Measurements from ENCODE around the gene TNPO3. TPM values are rescaled to one million over a fixed set of nuclear protein-coding genes. Genes with fewer than 3 reads are reported as not detected.
"Not testable (repeated sequence)": the region's sequence is repeated elsewhere in the genome, so short reads cannot be mapped to it uniquely, and the experiment has no call there.

TNPO3 gene
- total and polyA plus RNA-seq, 2 experiments from 2014 or later: 21.8 to 31.1 TPM

DNA sequence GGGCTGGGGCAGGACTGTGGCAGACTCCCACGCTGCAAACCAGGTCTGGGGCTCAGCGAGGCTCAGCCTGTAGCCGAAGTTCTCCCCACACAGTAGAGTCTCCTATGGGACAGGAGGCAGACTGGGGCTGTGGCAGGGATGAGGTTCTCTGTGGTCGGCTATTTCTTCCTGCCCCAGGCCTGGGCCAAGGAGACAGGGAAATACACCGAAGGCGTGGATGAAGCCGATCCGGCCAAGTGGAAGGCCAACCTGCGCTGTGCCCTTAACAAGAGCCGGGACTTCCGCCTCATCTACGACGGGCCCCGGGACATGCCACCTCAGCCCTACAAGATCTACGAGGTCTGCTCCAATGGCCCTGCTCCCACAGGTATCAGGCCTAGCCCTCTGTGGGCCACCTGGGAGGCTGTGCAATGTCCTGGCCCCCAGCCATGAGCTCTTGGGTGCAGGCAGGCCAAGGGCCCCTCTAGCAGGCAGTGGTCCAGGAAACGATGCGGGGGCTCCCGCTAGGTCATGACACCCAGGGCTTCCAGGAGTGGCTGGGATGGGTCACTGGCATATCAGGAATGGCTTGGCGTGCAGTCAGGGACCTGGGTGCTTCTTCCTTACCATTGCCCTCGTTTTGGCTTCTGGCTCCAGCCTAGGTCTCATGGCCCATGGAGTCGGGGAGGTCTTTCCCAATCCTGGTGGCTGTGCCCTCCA, 109.1 kb downstream of the TNPO3 start:
- TF ChIP-seq, protein P1, sequence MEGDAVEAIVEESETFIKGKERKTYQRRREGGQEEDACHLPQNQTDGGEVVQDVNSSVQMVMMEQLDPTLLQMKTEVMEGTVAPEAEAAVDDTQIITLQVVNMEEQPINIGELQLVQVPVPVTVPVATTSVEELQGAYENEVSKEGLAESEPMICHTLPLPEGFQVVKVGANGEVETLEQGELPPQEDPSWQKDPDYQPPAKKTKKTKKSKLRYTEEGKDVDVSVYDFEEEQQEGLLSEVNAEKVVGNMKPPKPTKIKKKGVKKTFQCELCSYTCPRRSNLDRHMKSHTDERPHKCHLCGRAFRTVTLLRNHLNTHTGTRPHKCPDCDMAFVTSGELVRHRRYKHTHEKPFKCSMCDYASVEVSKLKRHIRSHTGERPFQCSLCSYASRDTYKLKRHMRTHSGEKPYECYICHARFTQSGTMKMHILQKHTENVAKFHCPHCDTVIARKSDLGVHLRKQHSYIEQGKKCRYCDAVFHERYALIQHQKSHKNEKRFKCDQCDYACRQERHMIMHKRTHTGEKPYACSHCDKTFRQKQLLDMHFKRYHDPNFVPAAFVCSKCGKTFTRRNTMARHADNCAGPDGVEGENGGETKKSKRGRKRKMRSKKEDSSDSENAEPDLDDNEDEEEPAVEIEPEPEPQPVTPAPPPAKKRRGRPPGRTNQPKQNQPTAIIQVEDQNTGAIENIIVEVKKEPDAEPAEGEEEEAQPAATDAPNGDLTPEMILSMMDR (IDR thresholded peaks at IDR 0.05; ENCODE audit: low read depth, low read length): no peak
- Histone ChIP-seq H3K27ac (no peak overlapping the region), H3K36me3 (no peaks in the 10 kb centered on the region), H3K4me3 (no peak overlapping the region), H3K9me3 (ENCODE audit: low read depth) (no peaks in the 10 kb centered on the region), H3K4me1 (ENCODE audit: low read depth) (no peaks in the 10 kb centered on the region), H3K27me3 (peaks cover 16% of the 10 kb centered on the region)
- no peak for DNase-seq (ENCODE audit: low read depth in 1 of 2, low spot score in 1 of 2)

- no peak for DNase-seq (ENCODE audit: low read depth in 1 of 2, low spot score in 1 of 2)
- H3K9me3 ChIP-seq (ENCODE audit: low read depth): no peaks in the 10 kb centered on the region
- no peak overlapping the region for H3K27ac ChIP-seq
- no peaks in the 10 kb centered on the region for H3K36me3 ChIP-seq
- TF ChIP-seq, protein P1 (IDR thresholded peaks at IDR 0.05; ENCODE audit: low read depth, low read length): no peak
- peaks cover 27% of the 10 kb centered on the region for H3K27me3 ChIP-seq
- H3K4me3 ChIP-seq: no peak overlapping the region
- no peaks in the 10 kb centered on the region for H3K4me1 ChIP-seq (ENCODE audit: low read depth)
Measured at GRCh38 chr7:128944487-128945236, 110.2 kb downstream of the TNPO3 start.

- not testable (repeated sequence) for H3K27ac ChIP-seq; H3K4me3 ChIP-seq; H3K36me3 ChIP-seq; H3K9me3 ChIP-seq (ENCODE audit: low read depth); H3K4me1 ChIP-seq (ENCODE audit: low read depth); DNase-seq (ENCODE audit: low read depth in 1 of 2, low spot score in 1 of 2)
- H3K27me3 ChIP-seq: peaks cover 41% of the 10 kb centered on the region
Measured at GRCh38 chr7:128943251-128943650, 111.7 kb downstream of the TNPO3 start.

GRCh38 chr7:128941946-128942526, 112.9 kb downstream of the TNPO3 start:
- Histone ChIP-seq H3K27me3 (peaks cover 53% of the 10 kb centered on the region), H3K4me1 (ENCODE audit: low read depth) (no peaks in the 10 kb centered on the region), H3K36me3 (no peaks in the 10 kb centered on the region), H3K27ac (no peak overlapping the region), H3K9me3 (ENCODE audit: low read depth) (no peaks in the 10 kb centered on the region), H3K4me3 (no peak overlapping the region)
- no peak for DNase-seq (ENCODE audit: low read depth in 1 of 2, low spot score in 1 of 2)
- TF ChIP-seq, protein P1 (IDR thresholded peaks at IDR 0.05; ENCODE audit: low read depth, low read length): no peak

DNA sequence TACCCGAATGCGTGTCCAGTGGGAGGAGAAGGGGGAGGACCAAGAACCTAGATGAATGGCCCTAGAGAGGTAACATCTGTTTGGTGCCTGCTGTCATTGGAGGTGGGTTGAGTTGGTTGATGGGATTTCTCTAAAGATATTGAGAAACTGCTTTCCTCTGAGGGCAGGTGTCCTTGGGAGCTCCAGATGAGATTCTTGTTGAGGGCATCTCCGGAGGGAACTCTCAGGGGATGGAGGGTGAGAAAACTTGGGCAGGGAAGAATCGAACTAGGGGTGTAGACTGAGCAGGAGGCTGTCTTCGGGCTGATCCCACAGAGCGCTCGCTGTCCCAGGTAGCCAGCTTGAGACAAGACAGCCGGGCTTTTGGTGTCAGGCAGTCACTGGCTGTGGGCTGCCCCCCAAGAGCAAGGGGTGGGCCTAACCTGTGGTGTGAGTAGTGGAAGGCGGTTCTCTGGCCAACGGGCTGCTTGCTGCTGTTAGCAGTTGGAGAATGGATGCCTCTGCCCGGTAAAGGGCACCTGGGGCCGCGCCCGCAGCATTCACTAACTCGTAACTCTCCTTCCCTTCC, 113.5 kb downstream of the TNPO3 start:
- Histone ChIP-seq H3K36me3 (no peaks in the 10 kb centered on the region), H3K4me1 (ENCODE audit: low read depth) (no peaks in the 10 kb centered on the region), H3K27ac (no peak overlapping the region), H3K27me3 (peaks cover 60% of the 10 kb centered on the region), H3K9me3 (ENCODE audit: low read depth) (no peaks in the 10 kb centered on the region), H3K4me3 (no peak overlapping the region)
- no peak for DNase-seq (ENCODE audit: low read depth in 1 of 2, low spot score in 1 of 2)
- TF ChIP-seq, protein P1 (IDR thresholded peaks at IDR 0.05; ENCODE audit: low read depth, low read length): no peak

Data from cardiac muscle cell (in vitro differentiated cells and primary cell).